Activated naive CD8-positive, alpha-beta T cell treated with anti-CD3 and anti-CD28 coated beads, Interleukin-2, amount 50 U/mL, for 24 hours (primary cell): ENCODE measurements around the gene APBB3.

Source experiments
- ATAC-seq: fragments of 150-1000 bp; cut with Tn5 transposase; one replicate; pipeline ENCODE4 v1.10.0; 2021
- DNase-seq: peaks from one replicate; pipeline ENCODE4 v3.0.0; 2021
- H3K27ac Mint-ChIP-seq: one replicate; pipeline ENCODE4 v1.8.0; 2021; ENCODE audit warnings: mild to moderate bottlenecking, mixed read lengths
- H3K27me3 Mint-ChIP-seq: one replicate; pipeline ENCODE4 v1.8.0; 2021; ENCODE audit warnings: mixed read lengths
- H3K36me3 Mint-ChIP-seq: one replicate; pipeline ENCODE4 v1.8.0; 2021; ENCODE audit warnings: low read depth, mixed read lengths
- H3K4me1 Mint-ChIP-seq: one replicate; pipeline ENCODE4 v1.8.0; 2021; ENCODE audit warnings: mixed read lengths
- H3K4me3 Mint-ChIP-seq: one replicate; pipeline ENCODE4 v1.8.0; 2021; ENCODE audit warnings: mild to moderate bottlenecking, moderate library complexity, mixed read lengths
- H3K9me3 Mint-ChIP-seq: one replicate; pipeline ENCODE4 v1.8.0; 2021; ENCODE audit warnings: mixed read lengths

APBB3 gene

DNA sequence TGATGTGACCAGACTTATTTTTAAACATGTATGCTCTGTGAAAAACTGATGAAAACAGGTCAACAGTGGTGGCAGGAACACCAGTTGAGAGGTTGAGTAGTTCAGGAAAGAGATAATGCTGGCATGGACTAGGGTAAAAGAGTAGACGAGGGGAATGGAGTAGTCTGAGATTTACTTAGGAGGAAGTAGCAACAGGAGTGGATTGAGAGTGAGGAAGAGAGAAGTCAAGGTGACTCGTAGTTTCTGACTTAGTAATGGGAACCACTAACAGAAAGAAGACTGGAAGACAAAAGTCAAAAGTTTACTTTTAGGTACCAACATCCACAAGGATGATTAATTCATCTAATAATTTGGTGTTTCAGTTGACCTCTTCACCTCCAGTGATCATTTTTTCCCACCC lies 10.7 kb downstream of the APBB3 start:
- Mint-ChIP-seq H3K4me3 (peak overlapping the region; percentile 93), H3K36me3 (peaks cover 59% of the 10 kb centered on the region), H3K4me1 (peaks cover 72% of the 10 kb centered on the region), H3K9me3 (no peaks in the 10 kb centered on the region), H3K27me3 (no peaks in the 10 kb centered on the region), H3K27ac (peak overlapping the region; percentile 83)
- ATAC-seq (peak; percentile 50), DNase-seq (no peak)

DNA sequence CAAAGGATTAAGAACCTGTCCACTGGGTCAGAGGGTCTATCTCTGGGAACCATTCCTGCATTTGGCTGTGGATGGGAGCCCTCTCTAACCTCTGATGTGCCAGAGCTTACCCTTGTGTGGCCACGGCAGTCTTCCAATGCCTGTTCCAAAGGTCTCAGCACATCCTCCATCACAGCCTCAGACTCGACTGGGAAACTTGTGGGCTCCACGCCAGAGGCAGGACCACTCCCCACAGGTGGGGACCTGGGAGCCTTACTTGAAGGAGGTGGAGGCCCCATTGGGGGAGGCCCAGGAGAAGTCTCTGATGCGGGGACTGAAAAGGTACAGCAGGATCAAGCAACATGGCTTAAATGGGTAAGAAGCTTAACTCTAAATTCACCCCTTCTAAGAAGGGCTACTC lies 12.5 kb downstream of the APBB3 start:
- Mint-ChIP-seq H3K4me1 (peaks cover 77% of the 10 kb centered on the region), H3K36me3 (peaks cover 59% of the 10 kb centered on the region)

DNA sequence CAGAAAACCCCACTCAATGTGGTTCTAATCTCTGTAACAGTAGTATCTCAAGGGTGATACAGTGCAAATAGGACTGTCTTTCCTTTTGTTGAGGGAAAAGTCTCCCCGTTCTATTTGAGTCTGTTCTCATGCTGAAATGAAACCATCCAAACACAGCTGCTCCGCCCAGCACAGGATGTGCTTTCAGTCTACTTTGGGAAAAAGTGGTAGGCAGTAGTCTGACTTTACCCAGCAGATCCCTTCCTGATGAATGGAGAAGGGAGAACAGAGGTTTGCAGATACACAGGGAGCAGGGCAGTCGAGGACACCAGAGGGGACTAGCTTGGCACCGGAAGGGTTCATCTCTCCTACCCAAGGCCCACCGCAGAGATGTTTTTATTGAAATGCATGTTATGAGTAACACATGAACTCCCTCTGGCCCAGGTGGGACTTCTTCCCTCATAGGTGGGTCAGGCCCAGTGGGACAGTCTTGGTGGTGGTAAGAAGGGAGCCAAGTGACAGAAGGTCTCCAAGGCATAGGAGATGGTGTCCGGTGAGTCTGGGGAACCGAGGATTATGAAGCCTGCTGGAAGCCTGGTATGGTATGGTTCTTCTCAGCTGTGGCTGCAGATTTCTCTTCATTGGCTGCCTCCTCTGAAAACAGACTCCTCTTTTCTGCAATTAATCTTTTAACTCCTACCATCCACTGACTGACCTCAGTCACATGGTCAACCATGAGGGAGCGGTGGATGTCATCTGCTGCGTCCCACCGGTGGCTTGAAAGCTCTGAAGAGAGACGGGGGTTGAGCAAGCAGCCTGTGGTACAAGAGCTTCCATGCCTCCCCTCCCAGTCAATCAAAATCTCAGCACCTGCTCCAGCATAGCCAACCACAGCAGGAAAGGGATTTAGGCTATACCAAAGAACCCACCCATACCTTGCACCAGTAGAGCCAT lies 14.0 kb downstream of the APBB3 start:
- no peak for DNase-seq
- H3K27ac Mint-ChIP-seq, result peak overlapping the region; percentile 92
- H3K4me3 Mint-ChIP-seq, result no peak overlapping the region
- H3K4me1 Mint-ChIP-seq, result peaks cover 69% of the 10 kb centered on the region
- no peak for ATAC-seq
- peaks cover 48% of the 10 kb centered on the region for H3K36me3 Mint-ChIP-seq
- H3K27me3 Mint-ChIP-seq, result no peaks in the 10 kb centered on the region
- H3K9me3 Mint-ChIP-seq, result no peaks in the 10 kb centered on the region

More for the DNA sequence above, 12.5 kb downstream of the APBB3 start:
- Mint-ChIP-seq H3K27me3 (no peaks in the 10 kb centered on the region), H3K4me3 (no peak overlapping the region), H3K27ac (peak overlapping the region; percentile 68), H3K9me3 (no peaks in the 10 kb centered on the region)
- ATAC-seq (no peak), DNase-seq (no peak)

DNA sequence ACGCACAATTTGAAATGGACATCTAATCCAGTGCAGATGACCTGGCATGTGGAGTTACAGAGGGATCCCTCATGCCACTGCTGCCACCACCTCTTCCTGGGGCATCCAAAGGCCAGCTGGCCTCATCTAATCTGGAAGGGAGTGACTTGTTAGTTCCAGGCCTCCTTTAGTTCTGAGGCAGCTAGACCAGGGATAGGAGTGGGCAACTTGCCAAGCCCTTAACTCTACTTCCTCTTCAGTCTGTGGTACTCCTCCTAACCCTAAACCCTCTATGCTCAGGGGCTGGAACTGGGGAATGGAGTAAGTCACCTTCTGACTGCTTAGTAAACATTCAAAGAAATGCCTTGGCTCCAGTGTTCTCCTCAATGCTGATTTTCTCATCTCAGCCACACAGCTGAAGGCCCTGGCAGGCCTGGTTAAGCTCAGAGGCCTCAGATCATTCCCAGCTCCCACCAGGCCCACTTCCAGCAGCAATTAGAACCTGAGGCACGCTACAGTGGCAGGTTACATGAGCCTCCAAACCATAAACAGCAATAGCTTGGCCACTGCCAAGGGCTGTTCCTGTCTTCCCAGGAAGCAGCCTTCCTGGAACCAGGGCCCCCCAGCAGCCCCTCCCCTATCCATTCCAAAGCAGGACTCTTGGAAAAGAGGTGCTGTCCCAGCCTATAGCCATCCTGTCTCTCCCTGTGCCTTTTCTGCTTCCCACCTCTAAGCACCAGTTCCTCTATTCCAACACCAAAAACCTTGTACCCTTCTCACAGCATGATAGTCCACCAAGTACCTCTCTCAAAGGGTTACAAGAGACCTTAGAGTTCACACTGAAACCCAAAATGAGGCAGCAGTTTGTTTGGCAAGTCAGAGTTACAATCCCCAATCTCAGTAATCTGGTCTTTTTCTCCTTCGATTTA lies 14.9 kb downstream of the APBB3 start:
- Mint-ChIP-seq H3K4me1 (peaks cover 60% of the 10 kb centered on the region), H3K36me3 (peaks cover 46% of the 10 kb centered on the region), H3K27ac (peak overlapping the region; percentile 92), H3K9me3 (no peaks in the 10 kb centered on the region), H3K4me3 (peak overlapping the region; percentile 46), H3K27me3 (no peaks in the 10 kb centered on the region)
- DNase-seq, result no peak
- ATAC-seq, result no peak

DNA sequence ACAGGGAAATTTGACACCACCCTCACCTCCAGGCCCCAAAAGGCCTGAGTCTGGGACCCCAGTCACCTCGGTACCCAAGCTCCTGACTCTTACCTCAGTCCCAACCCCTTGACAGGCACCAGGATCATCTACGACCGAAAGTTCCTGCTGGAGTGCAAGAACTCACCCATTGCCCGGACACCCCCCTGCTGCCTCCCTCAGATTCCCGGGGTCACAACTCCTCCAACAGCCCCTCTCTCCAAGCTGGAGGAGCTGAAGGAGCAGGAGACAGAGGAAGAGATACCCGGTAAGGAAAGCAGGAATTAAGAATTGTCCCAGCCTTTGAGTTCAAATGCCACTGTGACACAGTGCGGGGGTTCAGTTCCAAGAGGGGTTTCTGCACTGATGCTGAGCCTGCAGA lies 15.6 kb downstream of the APBB3 start:
- H3K27me3 Mint-ChIP-seq, result no peaks in the 10 kb centered on the region
- peak overlapping the region; percentile 92 for H3K27ac Mint-ChIP-seq
- H3K36me3 Mint-ChIP-seq, result peaks cover 47% of the 10 kb centered on the region
- no peak for DNase-seq
- H3K4me3 Mint-ChIP-seq, result peak overlapping the region; percentile 83
- ATAC-seq, result no peak
- H3K4me1 Mint-ChIP-seq, result peaks cover 53% of the 10 kb centered on the region
- H3K9me3 Mint-ChIP-seq, result no peaks in the 10 kb centered on the region

DNA sequence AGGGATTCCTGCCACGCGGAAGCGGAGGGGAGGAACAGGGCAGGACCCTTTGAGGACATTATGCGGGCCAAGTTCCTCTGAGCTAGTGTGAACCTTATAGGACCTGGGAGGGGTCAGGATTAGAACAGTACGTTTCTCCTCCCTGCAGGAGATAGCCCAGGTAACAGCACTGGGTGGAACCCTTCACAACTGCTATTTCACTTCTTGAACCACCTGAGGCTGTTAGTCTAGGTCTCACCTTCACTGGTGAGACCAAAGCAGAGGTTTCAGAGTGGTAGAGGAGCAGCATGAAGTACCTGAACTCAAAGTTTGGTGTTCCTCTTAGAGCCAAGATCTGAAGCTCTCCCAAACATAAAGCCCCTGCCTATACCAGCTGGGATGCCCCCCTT lies 16.1 kb downstream of the APBB3 start:
- ATAC-seq, result peak; percentile 7
- peaks cover 48% of the 10 kb centered on the region for H3K4me1 Mint-ChIP-seq
- H3K27ac Mint-ChIP-seq, result peak overlapping the region; percentile 92

DNA sequence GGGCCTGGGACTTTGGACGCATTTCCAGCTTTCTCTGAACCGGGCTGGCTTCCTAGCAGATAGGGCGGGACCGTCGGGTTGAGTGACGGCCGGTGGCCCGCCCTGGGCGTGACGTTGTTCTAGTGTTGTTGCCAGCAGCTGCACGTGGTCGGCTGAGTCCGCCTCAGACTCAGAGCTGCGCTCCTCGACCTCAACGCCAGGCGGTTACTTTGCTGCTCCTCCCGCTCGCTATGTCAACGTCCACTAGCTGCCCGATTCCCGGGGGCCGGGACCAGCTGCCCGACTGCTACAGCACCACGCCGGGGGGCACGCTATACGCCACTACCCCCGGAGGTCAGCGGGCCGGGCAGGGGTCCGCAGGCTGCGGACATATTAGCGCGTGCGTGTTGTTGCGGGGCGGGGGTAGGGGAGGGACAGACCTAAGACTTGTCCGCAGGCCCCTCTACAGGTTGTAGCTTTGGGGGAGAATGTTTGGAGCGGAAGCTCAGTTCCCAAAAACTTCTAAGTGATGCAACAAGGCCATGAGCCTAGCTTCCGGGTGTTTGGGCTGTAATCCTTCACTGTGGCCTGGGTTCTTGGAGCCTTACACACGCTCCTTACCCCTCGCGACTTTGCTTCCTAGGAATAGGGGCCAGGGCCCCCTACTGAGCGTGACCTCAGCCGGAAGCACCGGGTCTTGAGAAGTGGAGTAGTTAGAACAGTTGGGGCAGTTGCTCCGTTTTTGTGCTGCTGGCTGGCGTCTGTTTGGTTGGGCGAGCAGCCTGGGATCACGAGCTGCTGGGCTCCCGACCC lies 16.7 kb downstream of the APBB3 start, which contains the start of gene EIF4EBP3:
Gene EIF4EBP3, plus strand, starts transcription at position 155 of the 792 bp plus-strand sequence. Its CDS starts 76 bp downstream, at position 231.
- peak within 1 kb of the TSS; percentile 83 for H3K4me3 Mint-ChIP-seq
- H3K9me3 Mint-ChIP-seq, result no peaks in the 10 kb centered on the region
- H3K4me1 Mint-ChIP-seq, result peaks cover 42% of the 10 kb centered on the region
- no peaks in the 10 kb centered on the region for H3K27me3 Mint-ChIP-seq
- DNase-seq, result peak; percentile 89
- H3K36me3 Mint-ChIP-seq, result peaks cover 39% of the 10 kb centered on the region
- peak; percentile 98 for ATAC-seq
- peak within 1 kb of the TSS; percentile 92 for H3K27ac Mint-ChIP-seq

More for the DNA sequence above, 16.1 kb downstream of the APBB3 start:
- no peak for DNase-seq
- Mint-ChIP-seq H3K9me3 (no peaks in the 10 kb centered on the region), H3K36me3 (peaks cover 42% of the 10 kb centered on the region), H3K4me3 (peak overlapping the region; percentile 83), H3K27me3 (no peaks in the 10 kb centered on the region)

DNA sequence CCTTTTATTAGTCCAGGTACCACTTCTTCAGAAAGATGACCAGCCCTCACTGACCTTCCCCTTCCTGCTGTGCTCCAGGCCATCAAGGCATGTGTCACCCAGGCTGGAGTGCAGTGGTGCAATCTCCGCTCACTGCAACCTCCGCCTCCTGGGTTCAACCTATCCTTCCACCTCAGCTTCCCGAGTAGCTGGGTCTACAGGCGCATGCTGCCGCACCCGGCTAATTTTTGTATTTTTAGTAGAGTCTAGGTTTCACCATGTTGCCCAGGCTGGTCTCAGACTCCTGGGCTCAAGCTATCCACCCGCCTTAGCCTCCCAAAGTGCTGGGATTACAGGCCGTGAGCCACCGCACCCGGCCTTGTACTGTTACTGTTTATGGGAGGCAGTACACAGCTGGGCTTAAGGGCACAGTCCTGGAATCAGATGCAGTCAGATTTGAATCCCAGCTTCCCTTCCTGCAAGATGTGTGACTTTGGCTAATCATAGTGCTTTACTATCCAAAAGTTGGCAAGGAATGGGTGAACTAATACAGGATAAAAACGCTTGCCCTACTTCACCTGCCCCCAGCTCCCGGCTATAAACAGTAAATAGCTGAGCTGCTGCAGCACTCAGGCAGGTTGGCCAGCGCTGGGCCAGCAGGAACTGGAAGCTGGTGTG lies 17.4 kb downstream of the APBB3 start:
- no peak for ATAC-seq
- no peak for DNase-seq
- peaks cover 38% of the 10 kb centered on the region for H3K4me1 Mint-ChIP-seq

DNA sequence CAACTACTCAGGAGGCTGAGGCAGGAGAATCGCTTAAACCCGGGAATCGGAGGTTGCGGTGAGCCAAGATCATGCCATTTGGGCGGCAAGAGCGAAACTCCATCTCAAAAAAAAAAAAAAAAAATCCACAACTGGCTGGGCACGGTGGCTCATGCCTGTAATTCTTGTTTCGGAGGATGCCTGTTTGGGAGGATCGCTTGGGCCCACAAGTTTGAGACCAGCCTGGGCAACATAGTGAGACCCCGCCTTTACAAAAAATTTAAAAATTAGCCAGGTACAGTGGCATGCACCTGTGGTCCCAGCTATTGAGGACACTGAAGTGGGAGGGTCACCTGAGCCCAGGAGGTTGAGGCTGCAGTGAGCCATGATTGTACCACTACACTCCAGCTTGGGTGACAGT lies 18.8 kb downstream of the APBB3 start:
- H3K4me1 Mint-ChIP-seq, result peaks cover 29% of the 10 kb centered on the region
- no peaks in the 10 kb centered on the region for H3K9me3 Mint-ChIP-seq
- peaks cover 35% of the 10 kb centered on the region for H3K36me3 Mint-ChIP-seq
- peak overlapping the region; percentile 27 for H3K27ac Mint-ChIP-seq
- DNase-seq (no peak), ATAC-seq (no peak)
- H3K4me3 Mint-ChIP-seq, result no peak overlapping the region
- no peaks in the 10 kb centered on the region for H3K27me3 Mint-ChIP-seq

More for the DNA sequence above, 17.4 kb downstream of the APBB3 start:
- H3K9me3 Mint-ChIP-seq, result no peaks in the 10 kb centered on the region
- H3K36me3 Mint-ChIP-seq, result peaks cover 37% of the 10 kb centered on the region
- peak overlapping the region; percentile 92 for H3K27ac Mint-ChIP-seq
- H3K4me3 Mint-ChIP-seq, result peak overlapping the region; percentile 83
- no peaks in the 10 kb centered on the region for H3K27me3 Mint-ChIP-seq

DNA sequence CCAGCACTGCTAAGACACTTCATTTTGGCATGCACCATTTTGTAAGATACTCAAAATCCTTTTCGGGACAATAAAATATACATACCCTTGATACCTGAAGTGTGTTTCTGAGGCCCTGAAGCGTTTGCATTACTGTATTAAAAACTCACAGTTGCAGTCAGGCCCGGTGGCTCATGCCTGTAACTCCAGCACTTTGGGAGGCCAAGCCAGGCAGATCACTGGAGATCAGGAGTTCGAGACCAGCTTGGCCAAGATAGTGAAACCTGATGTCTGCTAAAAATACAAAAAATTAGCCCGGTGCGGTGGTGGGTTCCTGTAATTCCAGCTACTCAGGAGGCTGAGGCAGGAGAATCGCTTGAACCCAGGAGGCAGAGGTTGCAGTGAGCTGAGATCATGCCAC lies 19.4 kb downstream of the APBB3 start:
- Mint-ChIP-seq H3K9me3 (no peaks in the 10 kb centered on the region), H3K36me3 (peaks cover 35% of the 10 kb centered on the region), H3K4me1 (peaks cover 29% of the 10 kb centered on the region), H3K4me3 (no peak overlapping the region), H3K27me3 (no peaks in the 10 kb centered on the region), H3K27ac (no peak overlapping the region)
- no peak for ATAC-seq
- DNase-seq, result no peak

DNA sequence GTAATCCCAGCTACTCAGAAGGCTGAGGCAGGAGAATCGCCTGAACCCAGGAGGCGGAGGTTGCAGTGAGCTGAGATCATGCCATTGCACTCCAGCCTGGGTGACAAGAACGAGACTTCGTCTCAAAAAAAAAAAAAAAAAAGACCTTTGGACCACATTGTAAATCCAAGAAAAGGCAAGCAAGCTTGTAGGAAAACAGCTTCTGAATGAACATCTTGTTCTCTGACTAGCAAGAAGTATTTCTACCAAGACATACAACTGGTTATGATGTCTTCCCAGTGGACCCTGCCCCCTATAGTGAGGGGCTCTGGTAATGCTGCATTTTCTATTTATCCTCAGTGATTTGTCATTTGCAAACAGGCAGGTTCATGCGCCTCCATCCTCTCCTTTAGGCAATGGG lies 21.4 kb downstream of the APBB3 start:
- Mint-ChIP-seq H3K36me3 (peaks cover 38% of the 10 kb centered on the region), H3K27ac (no peak overlapping the region), H3K9me3 (no peaks in the 10 kb centered on the region), H3K27me3 (no peaks in the 10 kb centered on the region), H3K4me1 (peaks cover 11% of the 10 kb centered on the region), H3K4me3 (no peak overlapping the region)
- ATAC-seq, result no peak
- DNase-seq, result no peak

DNA sequence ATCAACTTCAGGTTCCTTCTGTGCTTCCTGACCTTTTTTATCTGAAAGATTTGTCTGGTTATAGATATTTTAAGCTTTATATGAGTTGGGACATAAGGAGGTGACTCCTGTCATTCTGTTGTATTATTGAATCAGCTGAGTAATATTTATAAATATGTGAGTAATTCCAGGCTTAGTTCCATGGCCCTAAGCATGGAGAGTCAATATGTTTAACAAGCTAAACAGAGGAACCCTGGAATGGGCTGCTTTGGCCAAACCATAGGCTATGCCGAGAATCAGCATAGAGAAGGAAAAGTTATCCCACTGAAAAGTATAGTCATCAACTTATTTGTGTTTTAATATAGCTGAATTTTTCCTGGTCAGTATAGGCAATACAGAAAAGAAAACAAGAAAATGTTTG lies 24.2 kb downstream of the APBB3 start:
- Mint-ChIP-seq H3K4me3 (no peak overlapping the region), H3K4me1 (peaks cover 2% of the 10 kb centered on the region), H3K9me3 (no peaks in the 10 kb centered on the region), H3K27ac (no peak overlapping the region), H3K36me3 (peaks cover 49% of the 10 kb centered on the region), H3K27me3 (no peaks in the 10 kb centered on the region)
- no peak for ATAC-seq
- no peak for DNase-seq

DNA sequence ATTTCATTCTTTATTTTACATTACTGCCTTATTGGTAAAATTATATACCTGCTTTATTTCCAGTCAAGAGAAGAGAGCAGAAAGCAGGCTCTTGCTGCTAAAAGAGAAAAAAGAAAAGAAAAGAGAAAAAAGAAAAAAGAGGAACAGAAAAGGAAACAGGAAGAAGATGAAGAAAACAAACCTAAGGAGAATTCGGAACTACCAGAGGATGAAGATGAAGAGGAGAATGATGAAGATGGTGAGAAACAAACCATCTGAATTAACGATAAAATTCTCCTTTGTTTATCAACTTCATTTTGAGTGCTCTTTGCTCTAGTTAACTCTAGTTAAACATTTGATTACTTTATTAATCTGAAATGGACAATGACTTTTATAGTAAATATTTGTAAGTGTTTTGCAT lies 40.4 kb downstream of the APBB3 start:
- H3K4me3 Mint-ChIP-seq, result no peak overlapping the region
- DNase-seq, result no peak
- H3K27ac Mint-ChIP-seq, result peak overlapping the region; percentile 41
- ATAC-seq, result no peak
- peaks cover 2% of the 10 kb centered on the region for H3K4me1 Mint-ChIP-seq
- no peaks in the 10 kb centered on the region for H3K9me3 Mint-ChIP-seq
- peaks cover 37% of the 10 kb centered on the region for H3K36me3 Mint-ChIP-seq
- H3K27me3 Mint-ChIP-seq, result no peaks in the 10 kb centered on the region
